Activated T-cell treated with anti-CD3 and anti-CD28 coated beads for 24 hours (primary cell): ENCODE measurements around the gene PRPS1.
A peak's percentile ranks its signal among the peaks of the same experiment; 100 is the strongest.
"Not testable (repeated sequence)": the region's sequence is repeated elsewhere in the genome, so short reads cannot be mapped to it uniquely, and the experiment has no call there.

Source experiments
- DNase-seq: peaks from one replicate; pipeline ENCODE4 v3.0.0-alpha.2; 2020; ENCODE audit warnings: low read depth

Gene PRPS1

GRCh38 chrX:107627838-107628661 lies at the start of gene PRPS1:
Gene PRPS1, plus strand, starts transcription at chrX:107628510. Its CDS starts 119 bp downstream, at chrX:107628629.
- peak; percentile 80 for DNase-seq

- no peak for DNase-seq
Observed at GRCh38 chrX:107579956-107580355, 48.4 kb upstream of the PRPS1 start.

- no peak for DNase-seq
Observed at GRCh38 chrX:107581923-107582322, 46.4 kb upstream of the PRPS1 start.

- no peak for DNase-seq
Observed at GRCh38 chrX:107589243-107589642, 39.1 kb upstream of the PRPS1 start.

DNA sequence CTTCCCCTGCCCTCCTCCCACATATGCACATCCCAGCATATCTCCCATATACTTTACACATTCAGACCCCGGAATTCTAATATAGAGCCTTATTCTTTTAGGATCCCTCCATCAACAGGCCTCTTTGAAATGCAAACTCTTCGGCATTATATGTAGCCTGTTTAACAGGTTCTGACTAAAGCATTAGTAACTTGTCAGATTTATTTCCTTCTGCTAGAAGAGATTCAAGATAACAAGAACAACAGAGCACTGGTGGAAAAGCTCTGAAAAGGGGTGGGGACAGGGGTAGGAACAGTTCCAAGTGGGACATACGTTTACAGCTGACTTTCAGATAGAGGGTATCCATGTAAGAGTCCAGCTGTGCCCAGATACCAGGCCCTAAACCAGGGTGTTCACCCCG lies 31.7 kb upstream of the PRPS1 start:
- DNase-seq, result no peak

- DNase-seq, result no peak
Observed at GRCh38 chrX:107597264-107597663, 31.0 kb upstream of the PRPS1 start.

DNA sequence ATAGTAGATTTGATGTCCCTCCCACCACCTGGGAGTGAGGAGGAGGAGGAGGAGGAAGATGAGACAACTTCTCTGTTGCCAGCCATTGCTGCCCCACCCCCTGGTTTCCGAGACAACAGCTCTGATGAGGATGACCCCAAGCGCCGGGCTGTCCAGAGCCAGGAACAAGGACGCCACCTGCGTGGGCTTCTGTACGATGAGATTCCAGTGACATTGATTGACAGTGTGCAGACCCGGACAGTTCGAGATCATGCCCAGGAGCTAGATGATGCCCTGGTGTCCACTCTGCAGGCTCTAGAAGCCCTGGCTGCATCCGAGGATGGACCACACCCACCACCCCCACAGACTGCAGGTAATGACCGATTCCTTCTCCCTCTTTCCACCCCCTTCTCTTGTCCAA lies 30.5 kb upstream of the PRPS1 start:
- no peak for DNase-seq

DNA sequence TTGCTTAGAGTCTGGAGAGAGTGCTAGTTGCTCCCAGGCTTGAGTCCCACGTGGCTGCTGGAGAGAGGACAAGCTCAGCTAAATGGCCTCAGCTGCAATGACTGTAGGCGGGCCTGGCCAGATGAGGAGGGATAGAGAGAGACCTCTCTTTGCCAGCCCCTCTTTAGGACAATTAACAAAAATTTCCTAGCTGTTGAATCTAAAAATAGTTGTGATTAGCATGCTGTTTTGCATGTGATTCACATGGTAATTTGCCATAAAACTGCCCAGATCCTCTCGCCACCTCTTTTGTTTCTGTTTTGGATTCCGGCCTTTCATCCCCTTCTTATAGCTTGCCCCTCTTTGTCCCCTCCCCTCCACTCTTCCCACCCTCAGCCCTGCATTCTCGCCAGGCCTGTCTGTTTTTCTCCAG lies 28.9 kb upstream of the PRPS1 start:
- DNase-seq, result no peak

- no peak for DNase-seq
Observed at GRCh38 chrX:107600366-107600765, 27.9 kb upstream of the PRPS1 start.

DNA sequence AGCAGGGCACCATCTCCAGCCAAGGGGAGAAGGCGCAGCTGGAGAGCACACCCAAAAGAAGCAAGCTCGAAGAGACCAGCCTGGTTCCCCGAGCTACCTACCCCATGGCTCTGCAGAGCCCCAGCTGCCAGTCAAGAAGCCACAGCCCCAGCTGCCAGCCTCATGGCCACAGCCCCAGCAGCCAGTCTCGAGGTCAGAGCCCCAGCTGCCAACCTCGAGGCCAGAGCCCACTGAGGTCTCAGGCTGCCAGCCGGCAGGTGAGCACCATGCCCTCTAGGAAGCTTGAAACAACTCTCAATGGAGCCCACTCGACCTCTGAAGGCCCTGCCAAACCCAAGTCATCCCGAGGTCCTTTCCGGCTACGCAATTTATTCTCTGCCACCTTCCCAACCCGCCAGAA lies 27.0 kb upstream of the PRPS1 start:
- no peak for DNase-seq

DNA sequence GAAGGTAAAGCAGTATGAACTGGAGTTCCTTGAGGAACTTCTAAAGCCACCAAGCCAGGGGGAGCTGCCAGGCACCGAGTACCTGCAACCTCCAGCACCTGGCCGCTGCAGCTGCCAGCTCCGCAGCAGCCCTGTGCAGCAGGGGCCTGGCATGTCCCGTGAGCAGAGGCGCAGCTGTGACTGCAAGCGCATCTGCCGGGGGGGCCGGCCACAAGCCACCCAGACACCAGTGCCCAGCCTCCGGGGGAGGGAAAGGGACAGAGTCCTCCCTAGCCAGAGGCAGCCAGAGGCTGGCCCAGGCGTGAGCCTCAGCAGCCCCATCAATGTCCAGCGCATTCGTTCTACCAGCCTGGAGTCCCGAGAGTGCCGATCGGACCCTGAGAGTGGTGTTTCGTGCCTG lies 26.6 kb upstream of the PRPS1 start:
- DNase-seq, result no peak

DNA sequence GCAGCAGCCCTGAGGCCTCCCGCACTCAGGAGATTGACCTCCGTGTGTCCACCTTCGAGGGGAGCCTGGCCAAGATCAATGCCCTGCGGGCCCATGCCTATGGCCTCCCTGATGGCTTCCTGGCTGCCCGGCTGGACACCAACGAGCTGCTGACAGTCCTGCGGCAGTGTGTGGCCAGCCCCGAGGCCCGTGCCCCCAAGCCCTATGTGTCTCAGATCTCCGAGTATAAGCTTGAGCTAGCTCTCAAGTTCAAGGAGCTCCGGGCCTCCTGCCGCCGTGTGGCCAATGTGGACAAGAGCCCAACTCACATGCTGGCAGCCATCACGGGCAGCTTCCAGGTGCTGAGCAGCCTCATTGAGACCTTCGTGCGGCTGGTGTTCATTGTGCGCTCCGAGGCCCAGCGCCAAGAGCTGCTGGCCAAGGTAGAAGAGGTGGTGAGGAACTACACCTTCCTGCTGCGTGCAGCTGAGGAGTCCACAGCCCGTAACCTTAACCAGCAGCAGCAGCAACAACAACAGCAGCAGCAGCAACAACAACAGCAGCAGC lies 25.5 kb upstream of the PRPS1 start:
- no peak for DNase-seq

DNA sequence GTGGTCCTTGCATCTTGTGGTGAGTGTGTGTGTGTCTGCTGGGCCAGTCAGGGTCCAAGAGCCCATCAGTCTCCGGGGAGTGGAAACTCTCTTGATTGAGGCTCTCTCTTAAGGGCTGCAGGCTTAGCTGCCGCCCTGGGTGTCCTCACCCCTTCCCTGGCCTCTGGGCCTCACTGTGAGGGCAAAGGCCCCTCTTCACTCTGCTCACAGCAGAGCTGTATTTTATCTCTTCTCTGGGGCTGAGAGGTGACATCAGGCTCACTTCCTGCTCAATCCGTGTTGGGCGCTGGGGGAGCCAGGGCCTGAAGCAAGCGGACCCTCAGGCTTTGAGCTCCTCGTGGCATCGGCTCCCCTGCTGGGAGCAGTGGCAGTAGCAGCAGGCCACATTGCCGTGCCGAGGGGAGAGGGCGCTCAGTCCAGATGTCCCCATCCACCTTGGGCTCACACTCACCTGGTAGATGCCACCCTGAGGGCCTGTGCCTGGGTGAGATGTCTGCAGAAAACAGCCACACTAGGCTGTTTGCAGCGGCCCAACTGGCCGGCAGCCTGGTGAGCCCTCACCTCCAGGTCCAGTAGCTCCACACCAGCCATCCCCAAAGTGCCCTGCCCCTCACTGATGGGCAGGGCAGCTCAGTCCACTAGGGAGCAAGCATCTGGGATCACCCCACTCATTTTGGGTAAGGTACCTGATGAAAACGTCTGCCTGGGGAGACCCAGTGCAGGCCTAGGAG lies 24.7 kb upstream of the PRPS1 start:
- no peak for DNase-seq

GRCh38 chrX:107609061-107609460 lies 19.2 kb upstream of the PRPS1 start:
- DNase-seq, result not testable (repeated sequence)

DNA sequence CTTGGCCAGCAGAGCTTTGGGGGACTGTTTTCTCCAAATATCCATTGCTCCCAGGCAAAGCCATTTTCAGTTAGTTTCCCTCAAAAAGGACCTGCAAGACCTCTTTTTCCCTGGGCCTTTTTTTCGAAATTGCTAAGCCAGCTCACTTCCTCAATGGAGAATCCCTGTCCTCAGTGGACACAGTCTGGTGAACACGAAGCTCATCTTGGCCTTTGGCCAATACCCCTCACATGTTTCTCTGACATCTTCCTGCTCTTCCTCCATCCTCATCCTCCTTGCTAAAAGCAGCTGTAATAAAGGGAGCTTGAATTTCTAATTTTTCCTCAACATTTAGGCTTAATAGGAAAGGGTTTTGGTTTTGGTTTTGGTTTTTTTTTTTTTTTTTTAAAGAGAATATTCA lies 17.6 kb upstream of the PRPS1 start:
- no peak for DNase-seq

GRCh38 chrX:107619885-107620322 lies 8.4 kb upstream of the PRPS1 start:
- no peak for DNase-seq

GRCh38 chrX:107624893-107625292 lies 3.4 kb upstream of the PRPS1 start:
- no peak for DNase-seq

- no peak for DNase-seq
Observed at GRCh38 chrX:107625739-107626138, 2.6 kb upstream of the PRPS1 start.

DNA sequence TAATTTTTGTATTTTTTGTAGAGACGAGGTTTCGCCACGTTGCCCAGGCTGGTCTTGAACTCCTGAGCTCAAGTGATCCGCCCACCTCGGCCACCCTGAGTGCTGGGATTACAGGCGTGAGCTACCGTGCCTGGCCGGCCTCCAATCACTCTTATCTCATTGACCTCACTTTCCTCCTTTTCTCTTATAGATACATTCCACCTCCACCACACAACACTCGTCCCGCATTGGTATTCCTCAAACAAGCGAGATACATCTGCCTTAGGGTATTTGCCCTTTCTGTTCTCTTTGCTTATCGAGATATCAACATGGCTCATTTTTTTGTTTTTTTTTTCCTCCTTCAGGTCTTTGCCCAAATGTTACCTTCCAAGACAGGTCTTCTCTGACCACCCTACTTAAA lies 1.8 kb upstream of the PRPS1 start:
- no peak for DNase-seq

- no peak for DNase-seq
Observed at GRCh38 chrX:107626916-107627315, 1.4 kb upstream of the PRPS1 start.

- peak; percentile 21 for DNase-seq
Observed at GRCh38 chrX:107628662-107629539, 591 bp downstream of the PRPS1 start.

DNA sequence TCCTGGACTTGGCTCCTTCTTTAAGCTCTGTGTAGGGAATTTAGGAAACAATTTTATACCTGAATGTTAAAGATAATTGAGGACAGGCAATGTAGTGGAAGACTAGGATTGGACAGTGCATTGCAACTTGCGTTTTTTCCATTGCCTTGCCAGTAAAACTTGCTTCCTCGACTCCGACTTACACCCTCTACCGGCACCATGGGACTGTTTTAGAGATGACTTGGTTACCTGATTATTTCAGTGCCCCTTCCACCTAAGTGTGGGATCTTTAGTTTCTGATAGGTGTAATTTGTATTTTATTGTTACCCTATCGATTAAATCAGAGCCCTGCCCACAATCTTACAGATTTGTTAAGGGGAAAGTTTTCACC lies 1.2 kb downstream of the PRPS1 start:
- no peak for DNase-seq
